Caco-2 (cell line): Measurements from ENCODE around the gene ARID2. TPM values are rescaled to one million over a fixed set of nuclear protein-coding genes. Genes with fewer than 3 reads are reported as not detected.

Source experiments
- BruUV-seq: library from RNA; stranded (reverse); fragments of 400-500 nt; replicated peaks from 2 replicates; lab custom pipeline; 2021; lab: Mats Ljungman, UMichigan
- CTCF ChIA-PET: fragments of 300-600 bp; sonication (Branson Sonifier 250); formaldehyde crosslinking; loops from one replicate; lab custom pipeline; 2022; ENCODE audit warnings: antibody characterized with exemption; lab: Charles Lee
- POLR2A ChIA-PET: fragments of 300-600 bp; sonication (Branson Sonifier 250); formaldehyde crosslinking; loops from one replicate; lab custom pipeline; 2022; ENCODE audit warnings: antibody characterized with exemption; lab: Charles Lee
- DNase-seq, 2 experiments: peaks; one replicate each; pipeline versions ENCODE4 v3.0.0 to v3.0.0-alpha.2; 2020 to 2022
- H3K27me3 ChIP-seq: replicated peaks from 2 replicates; pipeline ENCODE4 v1.6.0; 2011; ENCODE audit warnings: low read length; ENCODE audit not compliant: control insufficient read depth, insufficient read depth
- H3K36me3 ChIP-seq: 2 replicates; pipeline ENCODE4 v1.5.1; 2011; ENCODE audit warnings: low read length; ENCODE audit not compliant: control insufficient read depth, insufficient read depth
- H3K4me1 ChIP-seq: fragments of 250-450 bp; sonication (Bioruptor Pico); 2 replicates; pipeline ENCODE4 v1.5.1; 2020; ENCODE audit warnings: mild to moderate bottlenecking
- H3K4me3 ChIP-seq: 2 replicates; pipeline ENCODE4 v1.5.1; 2011; ENCODE audit warnings: low read depth, mild to moderate bottlenecking, control low read depth, low read length
- H3K9me3 ChIP-seq: fragments of 250-450 bp; sonication (Bioruptor Pico); 2 replicates; pipeline ENCODE4 v1.5.1; 2020; ENCODE audit warnings: mild to moderate bottlenecking, moderate library complexity
- H3K27ac Mint-ChIP-seq: one replicate; pipeline ENCODE4 v1.8.0; 2022; ENCODE audit warnings: mixed read lengths; ENCODE audit not compliant: unreplicated experiment
- H3K27me3 Mint-ChIP-seq: one replicate; pipeline ENCODE4 v1.8.0; 2022; ENCODE audit warnings: mixed read lengths; ENCODE audit not compliant: insufficient read depth, unreplicated experiment
- H3K36me3 Mint-ChIP-seq: one replicate; pipeline ENCODE4 v1.8.0; 2022; ENCODE audit warnings: mild to moderate bottlenecking, mixed read lengths; ENCODE audit not compliant: insufficient read depth, unreplicated experiment
- H3K4me1 Mint-ChIP-seq: one replicate; pipeline ENCODE4 v1.8.0; 2022; ENCODE audit warnings: low read depth, mixed read lengths; ENCODE audit not compliant: unreplicated experiment
- H3K4me3 Mint-ChIP-seq: one replicate; pipeline ENCODE4 v1.8.0; 2022; ENCODE audit warnings: mild to moderate bottlenecking, moderate library complexity, mixed read lengths; ENCODE audit not compliant: unreplicated experiment
- H3K9me3 Mint-ChIP-seq: one replicate; pipeline ENCODE4 v1.8.0; 2022; ENCODE audit warnings: mixed read lengths; ENCODE audit not compliant: unreplicated experiment
- intact Hi-C: fragments of 100-400 bp; cut with micrococcal nuclease; formaldehyde crosslinking; loops from one replicate; pipeline ENCODE4 v1.10.0; 2022; ENCODE audit not compliant: unreplicated experiment
- total RNA-seq: library from RNA; stranded (reverse); gene quantifications from 2 replicates; pipeline ENCODE4 v1.2.3, GENCODE V29; 2022
- TF ChIP-seq, protein P1 (sequence below), 2 experiments: fragments of 200-600 bp in 1 of 2; IDR thresholded peaks; 1 replicate in 1 of 2; 2 replicates in 1 of 2; pipeline versions ENCODE4 v1.5.1 to v1.8.0; 2011 to 2022; ENCODE audit warnings: antibody characterized with exemption in 1 of 2, control low read depth in 1 of 2, inconsistent platforms in 1 of 2, low read depth in 1 of 2, low read length in 1 of 2, mild to moderate bottlenecking in 1 of 2, moderate library complexity in 1 of 2; ENCODE audit not compliant: insufficient read depth in 1 of 2, severe bottlenecking in 1 of 2, unreplicated experiment in 1 of 2

ARID2 gene
- total RNA-seq, 1 experiment from 2014 or later = 53.9 TPM

GRCh38 chr12:45721369-45721768 is 8.1 kb upstream of the ARID2 start:
- Histone ChIP-seq H3K9me3 (no peaks in the 10 kb centered on the region), H3K4me3 (no peak overlapping the region), H3K27me3 (no peaks in the 10 kb centered on the region), H3K36me3 (no peaks in the 10 kb centered on the region), H3K4me1 (peaks cover 14% of the 10 kb centered on the region)
- Mint-ChIP-seq H3K4me1 (peaks cover 6% of the 10 kb centered on the region), H3K27ac (no peak overlapping the region), H3K36me3 (no peaks in the 10 kb centered on the region), H3K4me3 (no peak overlapping the region), H3K27me3 (no peaks in the 10 kb centered on the region), H3K9me3 (no peaks in the 10 kb centered on the region)
- ChIA-PET CTCF (no interaction called here), POLR2A (no interaction called here)
- intact Hi-C loops = loop anchor here (10.0 kb wide), 1 partner anchor 587 kb away; no protein-coding TSS in a partner anchor
- no peak for DNase-seq
- TF ChIP-seq, protein P1, sequence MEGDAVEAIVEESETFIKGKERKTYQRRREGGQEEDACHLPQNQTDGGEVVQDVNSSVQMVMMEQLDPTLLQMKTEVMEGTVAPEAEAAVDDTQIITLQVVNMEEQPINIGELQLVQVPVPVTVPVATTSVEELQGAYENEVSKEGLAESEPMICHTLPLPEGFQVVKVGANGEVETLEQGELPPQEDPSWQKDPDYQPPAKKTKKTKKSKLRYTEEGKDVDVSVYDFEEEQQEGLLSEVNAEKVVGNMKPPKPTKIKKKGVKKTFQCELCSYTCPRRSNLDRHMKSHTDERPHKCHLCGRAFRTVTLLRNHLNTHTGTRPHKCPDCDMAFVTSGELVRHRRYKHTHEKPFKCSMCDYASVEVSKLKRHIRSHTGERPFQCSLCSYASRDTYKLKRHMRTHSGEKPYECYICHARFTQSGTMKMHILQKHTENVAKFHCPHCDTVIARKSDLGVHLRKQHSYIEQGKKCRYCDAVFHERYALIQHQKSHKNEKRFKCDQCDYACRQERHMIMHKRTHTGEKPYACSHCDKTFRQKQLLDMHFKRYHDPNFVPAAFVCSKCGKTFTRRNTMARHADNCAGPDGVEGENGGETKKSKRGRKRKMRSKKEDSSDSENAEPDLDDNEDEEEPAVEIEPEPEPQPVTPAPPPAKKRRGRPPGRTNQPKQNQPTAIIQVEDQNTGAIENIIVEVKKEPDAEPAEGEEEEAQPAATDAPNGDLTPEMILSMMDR (IDR thresholded peaks at IDR 0.05; ENCODE audit: insufficient read depth in 1 of 2, low read depth in 1 of 2, low read length in 1 of 2, severe bottlenecking in 1 of 2, unreplicated experiment in 1 of 2) = no peak
- BruUV-seq = no TSS peak

- no peaks in the 10 kb centered on the region for H3K36me3 ChIP-seq
- POLR2A ChIA-PET = no interaction called here
- no peak overlapping the region for H3K4me3 ChIP-seq
- no peaks in the 10 kb centered on the region for H3K27me3 ChIP-seq
- no peak overlapping the region for H3K4me3 Mint-ChIP-seq
- no TSS peak for BruUV-seq
- H3K36me3 Mint-ChIP-seq = peaks cover 5% of the 10 kb centered on the region
- no peak overlapping the region for H3K27ac Mint-ChIP-seq
- H3K9me3 Mint-ChIP-seq = no peaks in the 10 kb centered on the region
- TF ChIP-seq, protein P1 (IDR thresholded peaks at IDR 0.05; ENCODE audit: insufficient read depth in 1 of 2, low read depth in 1 of 2, low read length in 1 of 2, severe bottlenecking in 1 of 2, unreplicated experiment in 1 of 2) = no peak
- H3K27me3 Mint-ChIP-seq = no peaks in the 10 kb centered on the region
- peaks cover 6% of the 10 kb centered on the region for H3K4me1 Mint-ChIP-seq
- DNase-seq = no peak
- CTCF ChIA-PET = no interaction called here
- peaks cover 14% of the 10 kb centered on the region for H3K4me1 ChIP-seq
- intact Hi-C loops = loop anchor here (10.0 kb wide), 1 partner anchor 587 kb away; no protein-coding TSS in a partner anchor
- no peaks in the 10 kb centered on the region for H3K9me3 ChIP-seq
Observed at GRCh38 chr12:45721954-45722353, 7.6 kb upstream of the ARID2 start.

DNA sequence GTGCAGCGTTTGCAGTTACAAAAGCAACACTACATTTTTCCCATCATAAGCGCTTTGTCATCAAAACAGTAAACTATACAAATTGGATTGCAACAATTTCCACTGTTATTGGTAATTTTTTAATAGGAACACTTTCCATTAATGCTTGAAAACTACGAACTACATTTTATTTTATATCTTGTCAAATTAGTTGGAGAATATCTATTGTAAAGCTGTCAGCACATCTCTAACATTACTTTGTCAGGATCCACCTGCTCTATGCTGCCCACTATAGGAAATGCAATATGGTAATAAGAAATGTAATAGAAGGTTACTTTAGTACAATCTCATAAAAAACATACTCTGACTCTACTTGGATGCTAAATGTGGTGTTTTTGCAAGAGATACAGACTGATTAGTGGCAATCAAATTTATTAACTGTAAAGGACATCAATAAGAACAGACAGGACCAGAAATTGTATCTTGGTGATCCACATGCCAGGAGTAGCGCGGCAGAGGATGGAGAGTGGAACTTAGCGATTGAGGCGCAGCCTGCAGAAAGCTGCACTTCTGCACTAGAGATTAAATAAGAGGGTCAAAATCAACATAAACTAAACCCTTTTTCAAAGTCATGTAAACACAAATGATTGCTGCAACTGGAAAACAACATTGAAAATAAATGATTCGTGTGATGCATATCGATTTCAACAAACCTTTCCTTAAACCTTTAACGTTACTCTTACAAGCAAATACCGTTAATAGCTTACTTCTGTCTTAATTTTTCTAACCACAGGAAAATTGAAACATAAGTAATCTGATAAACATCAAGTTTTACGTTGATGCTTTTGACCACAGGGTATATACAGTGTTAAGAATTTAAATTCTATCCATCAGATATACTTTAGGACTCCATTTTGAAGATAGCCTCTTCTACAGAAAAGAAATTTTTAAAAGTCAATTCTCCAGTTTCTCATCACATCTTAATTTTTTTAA is 3.6 kb upstream of the ARID2 start:
- Mint-ChIP-seq H3K4me3 (peak overlapping the region; percentile 79), H3K27ac (peak overlapping the region; percentile 80), H3K4me1 (no peaks in the 10 kb centered on the region), H3K9me3 (no peaks in the 10 kb centered on the region), H3K36me3 (peaks cover 39% of the 10 kb centered on the region), H3K27me3 (no peaks in the 10 kb centered on the region)
- Histone ChIP-seq H3K9me3 (no peaks in the 10 kb centered on the region), H3K4me1 (peaks cover 14% of the 10 kb centered on the region), H3K36me3 (no peaks in the 10 kb centered on the region), H3K27me3 (no peaks in the 10 kb centered on the region), H3K4me3 (peak overlapping the region; percentile 51)
- ChIA-PET CTCF (interaction anchor here (0.6 to 2.2 kb wide), 5 partner anchors 28 to 182 kb away, joined by 3 to 17 read pairs (median 7); no protein-coding TSS in a partner anchor), POLR2A (interaction anchor here (0.8 kb wide), 1 partner anchor 143 kb away, joined by 4 read pairs; no protein-coding TSS in a partner anchor)
- TF ChIP-seq, protein P1 (IDR thresholded peaks at IDR 0.05; ENCODE audit: insufficient read depth in 1 of 2, low read depth in 1 of 2, low read length in 1 of 2, severe bottlenecking in 1 of 2, unreplicated experiment in 1 of 2) = peak; percentile 77 to 78
- no TSS peak for BruUV-seq
- intact Hi-C loops = loop anchor here (2.0 to 10.0 kb wide), 4 partner anchors 21 to 591 kb away; partner anchors contain the start of gene ANO6
- DNase-seq = peak in 1 of 2 experiments; percentile 51
